Stimulated activated CD4-positive, alpha-beta T cell treated with anti-CD3 and anti-CD28 coated beads, Interleukin-12 subunit alpha, Interleukin-12 subunit beta, amount 100 ng/mL, for 4 hours (primary cell): ENCODE results near the gene CD3G.

ENCODE experiments used
- DNase-seq: peaks from one replicate; pipeline ENCODE4 v3.0.0-alpha.2; 2020

Gene CD3G

GRCh38 chr11:118328745-118329144, 15.4 kb upstream of the CD3G start:
- DNase-seq, result no peak

DNA sequence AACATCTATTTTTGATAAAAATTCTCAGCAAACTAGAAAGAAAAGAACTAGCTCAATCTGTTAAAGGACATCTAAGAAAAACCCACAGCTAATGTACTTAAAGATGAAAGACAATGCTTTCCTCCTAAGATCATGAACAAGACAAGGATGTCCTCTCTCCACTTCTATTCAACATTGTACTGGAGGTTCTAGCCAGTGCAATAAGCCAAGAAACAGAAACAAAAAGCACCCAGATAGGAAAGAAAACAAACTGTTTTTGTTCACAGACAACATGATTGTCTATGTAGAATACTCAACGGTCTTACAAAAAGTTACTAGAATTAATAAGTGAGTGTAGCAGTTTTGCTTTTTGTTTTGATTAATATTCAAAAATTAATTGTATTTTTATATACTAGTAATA, 9.4 kb upstream of the CD3G start:
- no peak for DNase-seq

DNA sequence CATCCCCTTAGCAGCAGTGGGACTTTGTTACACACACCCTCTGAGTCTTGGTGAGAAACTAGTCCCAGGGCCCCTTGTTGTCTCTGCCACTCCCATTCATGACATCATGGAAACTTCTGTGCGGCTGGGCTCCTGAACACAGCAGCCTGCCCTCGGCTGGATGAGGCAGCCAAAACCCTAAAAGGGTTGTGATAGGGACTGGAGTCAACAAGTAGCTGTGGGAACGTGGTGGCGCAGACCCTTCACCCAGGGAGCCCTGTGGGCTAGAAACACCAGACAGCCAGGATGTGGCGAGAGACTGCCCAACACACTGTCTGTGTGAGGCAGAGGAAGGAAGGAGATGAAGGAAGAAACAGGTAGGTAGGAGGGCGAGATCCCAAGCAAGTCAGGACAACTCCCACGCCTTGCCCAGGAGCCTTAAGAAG, 5.5 kb upstream of the CD3G start:
- peak; percentile 72 for DNase-seq

- DNase-seq, result no peak
Measured at GRCh38 chr11:118339281-118339961, 4.7 kb upstream of the CD3G start.

GRCh38 chr11:118340449-118340848, 3.7 kb upstream of the CD3G start:
- DNase-seq, result no peak

GRCh38 chr11:118341261-118341660, 2.9 kb upstream of the CD3G start:
- no peak for DNase-seq

DNA sequence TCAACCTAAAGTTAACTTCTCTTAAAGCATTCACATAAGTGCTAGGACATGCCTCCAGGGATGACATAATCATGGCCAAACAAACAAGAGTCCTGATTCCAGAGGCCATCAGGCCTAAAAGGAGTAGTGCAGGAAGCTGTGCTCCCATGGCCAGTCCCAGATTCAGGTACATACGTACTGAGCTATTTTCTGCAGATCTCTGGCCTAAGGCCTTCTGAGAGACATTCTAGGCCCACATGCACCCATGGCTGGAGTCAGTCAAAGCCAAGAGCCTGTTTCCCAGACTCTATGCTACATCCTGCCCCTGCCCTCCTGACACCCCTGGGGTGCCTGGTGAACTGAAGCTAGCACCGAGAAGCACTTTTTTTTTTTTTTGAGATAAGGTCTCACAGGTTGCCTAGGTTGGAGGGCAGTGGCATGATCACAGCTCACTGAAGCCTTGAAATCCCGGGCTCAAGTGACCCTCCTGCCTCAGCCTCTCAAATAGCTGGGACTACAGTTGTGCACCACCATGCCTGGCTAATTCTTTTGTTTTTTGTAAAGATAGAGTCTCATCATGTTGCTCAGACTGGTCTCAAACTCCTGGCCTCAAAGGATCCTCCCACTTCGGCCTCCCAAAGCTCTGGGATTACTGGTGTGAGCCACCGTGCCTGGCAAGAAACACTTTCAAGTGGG, 2.2 kb upstream of the CD3G start:
- no peak for DNase-seq

- DNase-seq, result peak; percentile 53
Measured at GRCh38 chr11:118342503-118343161, 1.5 kb upstream of the CD3G start, which contains the start of gene CD3D. Gene CD3D, minus strand, starts transcription at chr11:118342705. Its CDS starts 98 bp downstream, at chr11:118342607.

GRCh38 chr11:118343248-118343647, 896 bp upstream of the CD3G start:
- no peak for DNase-seq

DNA sequence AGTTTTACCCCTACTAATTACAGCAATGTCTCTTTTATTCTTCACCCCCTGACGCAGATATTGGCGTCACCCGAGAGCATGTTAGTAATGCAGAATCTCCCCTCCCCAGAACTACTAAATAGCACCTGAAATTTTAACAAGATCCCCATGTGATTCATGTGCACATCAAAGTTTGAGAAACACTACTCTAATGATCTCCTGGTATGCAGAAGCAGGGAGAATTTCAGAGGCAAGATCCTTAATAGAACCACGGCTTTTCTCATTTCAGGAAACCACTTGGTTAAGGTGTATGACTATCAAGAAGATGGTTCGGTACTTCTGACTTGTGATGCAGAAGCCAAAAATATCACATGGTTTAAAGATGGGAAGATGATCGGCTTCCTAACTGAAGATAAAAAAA, 5.3 kb downstream of the CD3G start:
- DNase-seq, result no peak

GRCh38 chr11:118353084-118353710, 9.1 kb downstream of the CD3G start:
- DNase-seq, result no peak

GRCh38 chr11:118358071-118358470, 13.9 kb downstream of the CD3G start:
- no peak for DNase-seq

DNA sequence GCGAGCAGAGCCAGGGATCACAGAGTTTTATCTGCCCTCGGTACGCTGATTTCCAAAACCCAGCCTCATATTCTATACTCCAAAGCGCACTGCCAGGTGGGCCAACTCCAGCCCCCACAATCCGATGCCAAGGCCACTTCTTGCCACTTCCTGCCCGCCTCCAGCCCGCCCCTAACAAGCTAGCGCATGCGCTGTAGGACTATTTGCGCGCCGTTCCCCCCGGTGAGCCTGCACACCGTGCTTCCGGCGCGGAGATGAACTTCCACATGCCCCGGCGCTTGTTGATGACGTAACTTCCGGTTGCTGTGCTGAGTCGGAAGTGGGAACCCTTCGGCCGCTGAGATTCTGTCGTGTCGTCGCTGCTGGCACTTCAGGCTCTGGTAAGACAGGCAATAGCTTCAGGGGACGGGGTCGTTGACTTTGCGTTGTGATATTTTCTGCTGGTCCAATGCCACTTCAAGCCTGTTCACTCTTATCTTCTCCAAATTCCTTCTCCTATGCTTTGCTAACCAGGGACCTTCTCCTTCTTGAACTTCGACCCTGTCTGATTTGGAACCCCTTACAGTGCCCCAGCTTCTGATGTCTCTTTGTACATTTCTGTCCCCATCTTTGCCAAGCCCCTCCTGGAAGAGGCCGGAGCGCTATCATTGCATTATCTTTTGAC, 15.3 kb downstream of the CD3G start, which contains the start of gene UBE4A:
UBE4A (plus strand) TSS at position 306 of the 664 bp plus-strand sequence. CDS start 5,481 bp downstream, outside the sequence.
- peak; percentile 97 for DNase-seq

DNA sequence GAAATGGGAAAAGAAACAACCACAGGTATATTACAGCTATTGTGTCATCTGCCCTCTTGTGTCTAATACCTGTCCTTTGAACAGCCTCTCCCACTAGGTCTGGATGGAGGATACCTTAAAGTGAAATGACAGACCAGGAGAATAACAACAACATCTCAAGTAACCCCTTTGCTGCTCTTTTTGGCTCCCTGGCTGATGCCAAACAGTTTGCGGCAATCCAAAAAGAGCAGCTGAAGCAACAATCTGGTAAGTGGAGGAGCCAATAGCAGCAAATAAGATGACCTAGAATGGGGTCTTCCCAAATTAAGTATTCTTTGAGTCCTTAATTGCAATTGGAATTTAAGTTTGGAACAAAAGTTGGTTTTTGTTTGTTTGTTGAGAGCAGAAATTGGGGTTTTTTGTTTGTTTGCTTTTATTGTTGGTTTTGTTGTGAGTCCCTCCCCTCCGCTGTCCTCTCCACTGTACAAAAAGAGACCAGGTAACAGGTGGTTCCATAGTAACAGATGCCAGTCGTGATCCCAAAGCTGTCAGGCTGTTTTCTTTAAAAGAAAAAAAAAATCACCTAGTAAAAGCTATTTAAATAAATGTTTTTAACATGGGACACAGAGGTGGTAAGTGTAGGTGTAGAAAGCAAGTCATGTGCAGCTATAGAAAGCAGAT, 20.9 kb downstream of the CD3G start:
- DNase-seq, result no peak

GRCh38 chr11:118366287-118366686, 22.1 kb downstream of the CD3G start:
- no peak for DNase-seq

- no peak for DNase-seq
Measured at GRCh38 chr11:118370774-118371173, 26.6 kb downstream of the CD3G start.

GRCh38 chr11:118373263-118373662, 29.1 kb downstream of the CD3G start:
- no peak for DNase-seq

GRCh38 chr11:118373871-118374270, 29.7 kb downstream of the CD3G start:
- DNase-seq, result no peak

GRCh38 chr11:118374729-118375128, 30.6 kb downstream of the CD3G start:
- DNase-seq, result no peak

GRCh38 chr11:118375978-118376377, 31.8 kb downstream of the CD3G start:
- DNase-seq, result no peak

GRCh38 chr11:118379497-118379896, 35.4 kb downstream of the CD3G start:
- DNase-seq, result no peak

- DNase-seq, result no peak
Measured at GRCh38 chr11:118380571-118380970, 36.4 kb downstream of the CD3G start.
